ENCODE data around the gene SLC25A14. TPM values are rescaled to one million over a fixed set of nuclear protein-coding genes. Genes with fewer than 3 reads are reported as not detected.

Gene SLC25A14
- total RNA-seq, 2 donors from 2014 or later = 10.6 to 13.8 TPM

- no peaks in the 10 kb centered on the region for H3K4me1 ChIP-seq (ENCODE audit: control insufficient read depth in 1 of 2, low read depth in 2 of 2)
- H3K4me3 ChIP-seq = no peak overlapping the region
- no peak for DNase-seq (ENCODE audit: low spot score)
- no peak overlapping the region for H3K27ac ChIP-seq
- no peaks in the 10 kb centered on the region for H3K36me3 ChIP-seq
- no peak for ATAC-seq (ENCODE audit: insufficient number of reproducible peaks, low FRiP score, low read depth)
- TF ChIP-seq CTCF (IDR thresholded peaks at IDR 0.05) = no peak
- H3K27me3 ChIP-seq (replicated peaks; ENCODE audit: insufficient read depth) = no peaks in the 10 kb centered on the region
- no peaks in the 10 kb centered on the region for H3K9me3 ChIP-seq
Observed at GRCh38 chrX:130418066-130418465, 78.3 kb downstream of the SLC25A14 start.

DNA sequence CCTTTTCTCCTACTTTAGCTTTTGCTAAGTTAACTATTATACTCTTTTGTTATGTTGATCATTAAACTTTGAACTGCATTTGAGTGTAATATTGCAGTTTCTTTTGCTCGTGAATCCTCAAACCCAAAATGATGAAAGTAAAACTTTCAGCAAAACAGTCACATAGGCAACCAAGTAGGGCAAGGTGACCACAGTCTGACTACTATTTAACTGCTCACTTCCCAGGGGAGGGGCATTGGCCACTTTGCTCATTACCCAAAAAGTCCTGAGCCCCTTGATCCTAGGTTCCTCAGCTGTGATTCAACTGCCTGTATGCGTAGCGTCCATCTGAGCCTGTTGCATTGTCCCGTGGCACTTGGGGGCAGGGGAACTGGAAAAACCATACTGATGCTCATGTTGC is 79.0 kb downstream of the SLC25A14 start:
- TF ChIP-seq CTCF (IDR thresholded peaks at IDR 0.05) = no peak
- DNase-seq (ENCODE audit: low spot score) (no peak), ATAC-seq (ENCODE audit: insufficient number of reproducible peaks, low FRiP score, low read depth) (no peak)
- Histone ChIP-seq H3K4me3 (no peak overlapping the region), H3K9me3 (no peaks in the 10 kb centered on the region), H3K36me3 (no peaks in the 10 kb centered on the region), H3K27me3 (replicated peaks; ENCODE audit: insufficient read depth) (no peaks in the 10 kb centered on the region), H3K27ac (no peak overlapping the region), H3K4me1 (ENCODE audit: control insufficient read depth in 1 of 2, low read depth in 2 of 2) (no peaks in the 10 kb centered on the region)

GRCh38 chrX:130419263-130419662 is 79.5 kb downstream of the SLC25A14 start:
- H3K27ac ChIP-seq = no peak overlapping the region
- H3K4me3 ChIP-seq = no peak overlapping the region
- no peak for TF ChIP-seq CTCF (IDR thresholded peaks at IDR 0.05)
- DNase-seq (ENCODE audit: low spot score) (no peak), ATAC-seq (ENCODE audit: insufficient number of reproducible peaks, low FRiP score, low read depth) (no peak)
- no peaks in the 10 kb centered on the region for H3K9me3 ChIP-seq
- no peaks in the 10 kb centered on the region for H3K36me3 ChIP-seq
- H3K27me3 ChIP-seq (replicated peaks; ENCODE audit: insufficient read depth) = no peaks in the 10 kb centered on the region
- H3K4me1 ChIP-seq (ENCODE audit: control insufficient read depth in 1 of 2, low read depth in 2 of 2) = no peaks in the 10 kb centered on the region

Other genes with a start within 250 kb of the SLC25A14 start
- gene ELF4, start 229.4 kb upstream of the SLC25A14 start, total RNA-seq = 10 to 100 TPM; 11.1 to 16.9 TPM
- gene AIFM1, start 174.1 kb upstream of the SLC25A14 start, total RNA-seq = 10 to 100 TPM; 11.4 to 13.6 TPM
- gene RAB33A, start 168.0 kb upstream of the SLC25A14 start, total RNA-seq = not detected
- 1 to 10 TPM; 2.7 to 4.0 TPM for gene ZNF280C, start 71.0 kb upstream of the SLC25A14 start, total RNA-seq
- gene GPR119, start 45.8 kb downstream of the SLC25A14 start, total RNA-seq = not detected
- 10 to 100 TPM in 1 of 2 donors, 1 to 10 TPM in 1; 5.4 to 15.8 TPM for gene RBMX2, start 62.1 kb downstream of the SLC25A14 start, total RNA-seq